ENCODE measurements around the gene PPFIA1.

Gene PPFIA1

GRCh38 chr11:70265341-70265740 is 5.1 kb upstream of the PPFIA1 start:
- Histone ChIP-seq H3K27ac (no peak overlapping the region), H3K4me1 (peaks cover 0 to 5% (median 2%) of the 10 kb centered on the region in 4 donors), H3K27me3 (no peaks in the 10 kb centered on the region), H3K9me3 (no peaks in the 10 kb centered on the region), H3K4me3 (no peak overlapping the region), H3K36me3 (no peaks in the 10 kb centered on the region)
- no peak for DNase-seq
- no peak for TF ChIP-seq CTCF (IDR thresholded peaks at IDR 0.05)
- intact Hi-C loops (cut with DNase I; ENCODE audit: low total_unique reads): no loop called here

GRCh38 chr11:70267405-70267950 is 3.0 kb upstream of the PPFIA1 start:
- intact Hi-C loops (cut with DNase I; ENCODE audit: low total_unique reads): no loop called here
- Histone ChIP-seq H3K9me3 (no peaks in the 10 kb centered on the region), H3K4me3 (no peak overlapping the region), H3K36me3 (peaks cover 0 to 1% (median 0%) of the 10 kb centered on the region in 3 donors), H3K27ac (no peak overlapping the region), H3K4me1 (peaks cover 0 to 17% (median 9%) of the 10 kb centered on the region in 4 donors), H3K27me3 (no peaks in the 10 kb centered on the region)
- TF ChIP-seq CTCF (IDR thresholded peaks at IDR 0.05): no peak
- DNase-seq: no peak

DNA sequence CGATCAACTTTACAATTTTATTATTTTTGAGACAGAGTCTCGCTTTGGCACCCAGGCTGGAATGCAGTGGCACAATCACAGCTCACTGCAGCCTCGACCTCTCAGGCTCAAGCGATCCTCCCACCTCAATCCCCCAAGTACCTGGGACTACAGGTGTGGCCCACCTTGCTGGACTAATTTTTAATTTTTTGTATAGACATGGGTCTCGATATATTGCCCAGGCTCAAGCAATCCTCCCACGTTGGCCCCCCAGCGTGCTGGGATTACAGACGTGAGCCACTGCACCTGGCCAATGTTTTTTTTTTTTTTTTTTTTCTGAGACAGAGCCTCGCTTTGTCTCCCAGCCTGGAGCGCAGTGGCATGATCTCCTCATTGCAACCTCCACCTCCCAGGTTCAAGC is 2.0 kb upstream of the PPFIA1 start:
- H3K9me3 ChIP-seq: no peaks in the 10 kb centered on the region
- no peaks in the 10 kb centered on the region for H3K27me3 ChIP-seq
- intact Hi-C loops (cut with DNase I; ENCODE audit: low total_unique reads): no loop called here
- peaks cover 0 to 27% (median 12%) of the 10 kb centered on the region in 4 donors for H3K4me1 ChIP-seq
- peaks cover 3 to 6% (median 6%) of the 10 kb centered on the region in 3 donors for H3K36me3 ChIP-seq
- no peak overlapping the region for H3K27ac ChIP-seq
- H3K4me3 ChIP-seq: no peak overlapping the region
- no peak for DNase-seq
- TF ChIP-seq CTCF (IDR thresholded peaks at IDR 0.05): no peak

DNA sequence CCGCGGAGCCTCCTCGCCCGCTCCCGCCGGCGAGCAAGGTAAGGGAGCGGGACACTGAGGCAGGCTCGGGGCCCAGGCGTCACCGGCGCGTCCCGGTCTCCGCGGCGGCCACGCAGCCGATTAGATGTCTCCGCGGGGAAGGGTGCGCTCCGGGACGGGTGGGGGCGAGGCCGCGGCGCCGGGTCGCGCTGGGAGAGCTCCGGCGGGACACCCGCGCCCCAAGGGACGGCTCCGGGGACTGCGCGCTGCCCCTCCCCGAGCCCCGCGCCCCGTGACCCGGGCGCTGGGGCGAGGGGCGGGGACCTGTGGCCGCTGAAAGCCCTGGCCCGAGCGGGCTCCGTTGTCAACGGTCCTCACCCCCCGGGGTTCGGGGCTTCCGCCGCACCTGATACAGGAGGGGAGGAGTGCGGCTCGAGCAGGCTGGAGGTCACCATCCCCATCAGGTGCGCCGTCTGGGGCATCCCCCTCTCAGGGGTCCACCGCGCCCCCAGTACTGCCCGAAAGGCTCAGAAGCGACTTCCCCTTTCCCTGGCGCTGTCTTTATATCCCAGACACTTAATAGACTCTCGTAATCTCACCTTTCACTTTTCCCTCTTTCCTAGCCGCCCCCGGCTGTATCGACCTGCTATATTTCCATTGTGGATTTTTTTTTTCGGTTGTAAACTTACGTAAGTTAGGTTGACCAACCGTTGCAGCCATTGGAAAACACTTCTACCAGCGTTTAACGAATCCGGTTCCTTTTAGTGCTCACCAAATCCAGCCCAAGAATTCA is 573 bp downstream of the PPFIA1 start:
- H3K9me3 ChIP-seq: no peaks in the 10 kb centered on the region
- intact Hi-C loops (cut with DNase I; ENCODE audit: low total_unique reads): loop anchor here (2.0 to 10.0 kb wide), 2 partner anchors 66 to 130 kb away; partner anchors contain the start of gene FADD
- peaks cover 0 to 27% (median 12%) of the 10 kb centered on the region in 4 donors for H3K4me1 ChIP-seq
- H3K27ac ChIP-seq: peak overlapping the region; percentile 81 to 85
- no peaks in the 10 kb centered on the region for H3K27me3 ChIP-seq
- peak in 1 of 2 donors; percentile 70 for DNase-seq
- peaks cover 13 to 29% (median 15%) of the 10 kb centered on the region in 3 donors for H3K36me3 ChIP-seq
- peak overlapping the region; percentile 88 for H3K4me3 ChIP-seq
- no peak for TF ChIP-seq CTCF (IDR thresholded peaks at IDR 0.05)

GRCh38 chr11:70271649-70271953 is 1.1 kb downstream of the PPFIA1 start:
- no peak for DNase-seq
- H3K4me3 ChIP-seq: peak overlapping the region; percentile 88
- H3K36me3 ChIP-seq: peaks cover 13 to 29% (median 15%) of the 10 kb centered on the region in 3 donors
- intact Hi-C loops (cut with DNase I; ENCODE audit: low total_unique reads): loop anchor here (2.0 to 10.0 kb wide), 2 partner anchors 67 to 129 kb away; partner anchors contain the start of gene FADD
- H3K4me1 ChIP-seq: peaks cover 0 to 27% (median 12%) of the 10 kb centered on the region in 4 donors
- no peaks in the 10 kb centered on the region for H3K27me3 ChIP-seq
- H3K27ac ChIP-seq: peak overlapping the region; percentile 81 to 85
- no peaks in the 10 kb centered on the region for H3K9me3 ChIP-seq
- TF ChIP-seq CTCF (IDR thresholded peaks at IDR 0.05): no peak
